GM21737 (cell line): ENCODE data around the gene CYP2C9.
"Not testable (repeated sequence)": the region's sequence is repeated elsewhere in the genome, so short reads cannot be mapped to it uniquely, and the experiment has no call there.

Experiments used
- ATAC-seq: cut with Tn5 transposase; IDR thresholded peaks from one replicate; pipeline ENCODE4 v1.9.1; 2021; ENCODE audit warnings: mild to moderate bottlenecking, moderate library complexity; ENCODE audit not compliant: unreplicated experiment

The CYP2C9 gene

GRCh38 chr10:94938383-94938782 lies at the start of gene CYP2C9:
CYP2C9 (plus strand) TSS chr10:94938658; CDS start chr10:94938683, 25 bp downstream.
- no peak for ATAC-seq

GRCh38 chr10:94889123-94889522 lies 49.3 kb upstream of the CYP2C9 start:
- ATAC-seq, result no peak

DNA sequence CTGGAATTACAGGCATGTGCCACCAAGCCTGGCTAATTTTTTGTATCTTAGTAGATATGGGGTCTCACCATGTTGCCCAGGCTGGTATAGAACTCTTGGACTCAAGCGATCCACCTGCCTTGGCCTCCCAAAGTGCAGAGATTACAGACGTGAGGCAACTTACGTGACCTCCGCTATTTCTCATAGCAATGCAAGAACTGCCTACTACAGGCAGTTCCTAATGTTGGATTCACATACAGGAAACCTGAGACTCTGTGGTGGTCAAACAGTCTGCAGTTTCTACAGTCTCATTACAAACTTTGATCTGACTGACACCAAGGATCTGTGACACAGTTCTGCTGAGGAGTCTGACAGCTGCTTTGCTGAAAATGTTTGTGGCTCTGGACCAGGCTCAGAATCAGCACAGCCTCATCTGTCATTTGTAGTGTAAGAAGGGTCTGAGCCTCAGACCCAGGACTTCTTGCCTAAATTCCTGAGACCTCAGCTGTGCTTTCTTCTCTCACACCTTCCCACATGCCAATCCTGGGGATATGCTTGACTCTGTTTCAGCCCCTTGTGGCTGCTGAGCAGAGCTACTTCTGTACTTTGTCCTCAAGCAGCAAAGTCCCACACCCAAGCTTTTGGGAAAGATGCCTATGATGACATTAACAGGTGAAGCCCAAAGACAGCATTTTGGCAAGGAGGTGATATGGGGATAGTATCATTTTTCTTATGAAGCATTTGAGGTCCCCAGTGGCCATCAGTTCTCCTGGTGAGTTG lies 48.0 kb upstream of the CYP2C9 start:
- ATAC-seq, result no peak

DNA sequence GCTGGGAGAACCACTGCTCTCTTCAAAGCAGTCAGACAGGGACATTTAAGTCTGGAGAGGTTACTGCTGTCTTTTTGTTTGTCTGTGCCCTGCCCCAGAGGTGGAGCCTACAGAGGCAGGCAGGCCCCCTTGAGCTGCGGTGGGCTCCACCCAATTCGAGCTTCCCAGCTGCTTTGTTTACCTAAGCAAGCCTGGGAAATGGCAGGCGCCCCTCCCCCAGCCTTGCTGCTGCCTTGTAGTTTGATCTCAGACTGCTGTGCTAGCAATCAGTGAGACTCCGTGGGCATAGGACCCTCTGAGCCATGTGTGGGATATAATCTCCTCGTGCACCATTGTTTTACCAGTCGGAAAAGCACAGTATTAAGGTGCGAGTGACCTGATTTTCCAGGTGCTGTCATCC lies 40.0 kb upstream of the CYP2C9 start:
- ATAC-seq, result not testable (repeated sequence)

DNA sequence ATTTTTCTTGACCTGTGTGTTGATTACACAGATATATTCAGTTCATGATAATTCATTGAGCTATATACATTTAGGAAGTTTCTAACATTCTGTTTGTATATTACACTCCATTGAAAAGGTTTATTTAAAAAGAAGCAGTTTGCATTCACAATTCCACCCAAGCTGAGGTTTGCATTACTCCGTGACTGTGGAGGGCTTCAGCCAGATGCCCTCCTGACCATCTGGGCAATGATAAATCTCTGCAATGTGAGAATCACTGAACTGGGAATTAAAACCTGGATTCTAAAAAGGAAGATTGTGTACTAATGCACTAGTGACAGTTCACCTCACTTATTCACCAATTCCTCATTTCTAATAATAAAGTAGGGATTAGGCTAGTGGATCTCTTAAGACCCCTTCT lies 36.4 kb upstream of the CYP2C9 start:
- ATAC-seq, result no peak

DNA sequence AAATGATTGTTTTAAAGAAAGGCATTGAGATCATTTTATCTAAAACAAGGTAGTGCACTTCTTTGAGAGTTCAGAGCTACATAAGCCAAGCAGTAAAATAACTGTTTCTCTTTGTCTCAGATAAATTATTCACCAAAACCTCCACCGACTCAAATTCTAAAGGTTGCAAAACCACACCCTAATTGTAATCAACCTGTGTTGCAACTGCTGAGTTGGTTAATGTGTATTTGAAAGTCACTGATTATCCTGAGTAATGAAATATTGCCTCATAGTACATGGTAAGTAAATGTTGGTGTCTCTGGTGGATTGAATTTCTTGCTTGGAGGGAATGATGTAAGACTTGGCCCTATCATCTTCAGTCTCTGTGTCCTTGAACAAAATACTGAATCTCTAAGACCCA lies 35.9 kb upstream of the CYP2C9 start:
- no peak for ATAC-seq

DNA sequence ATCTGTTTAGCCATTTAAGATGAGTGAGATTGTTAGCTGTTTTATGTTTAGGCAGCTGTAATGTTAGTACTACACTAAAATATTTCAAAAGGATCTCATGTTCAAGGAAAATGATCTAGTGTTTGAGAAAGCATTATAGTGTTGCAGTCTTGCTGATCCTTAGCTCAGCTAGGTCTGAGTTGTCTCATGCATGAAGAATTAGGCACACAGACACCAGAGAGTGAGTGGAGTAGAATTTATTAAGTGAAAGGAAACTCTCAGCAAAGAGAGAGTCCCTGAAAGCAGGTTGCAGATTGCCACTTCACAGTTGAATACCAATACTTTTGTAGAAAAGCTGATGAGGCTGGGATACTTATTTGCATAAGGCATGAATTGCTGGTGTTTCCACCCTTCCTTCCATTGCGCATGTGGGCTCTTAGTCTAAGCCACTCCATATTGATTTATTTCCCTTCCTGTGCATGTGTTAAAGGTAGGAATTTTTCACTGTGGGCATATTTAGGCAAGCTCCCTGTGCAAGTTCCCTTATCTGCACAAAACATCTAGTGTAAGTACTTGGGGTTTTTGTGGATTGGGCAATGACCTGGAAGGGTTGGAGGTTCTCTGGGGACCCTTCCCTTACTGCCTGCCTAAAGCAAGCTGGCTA lies 33.8 kb upstream of the CYP2C9 start:
- ATAC-seq, result not testable (repeated sequence)

DNA sequence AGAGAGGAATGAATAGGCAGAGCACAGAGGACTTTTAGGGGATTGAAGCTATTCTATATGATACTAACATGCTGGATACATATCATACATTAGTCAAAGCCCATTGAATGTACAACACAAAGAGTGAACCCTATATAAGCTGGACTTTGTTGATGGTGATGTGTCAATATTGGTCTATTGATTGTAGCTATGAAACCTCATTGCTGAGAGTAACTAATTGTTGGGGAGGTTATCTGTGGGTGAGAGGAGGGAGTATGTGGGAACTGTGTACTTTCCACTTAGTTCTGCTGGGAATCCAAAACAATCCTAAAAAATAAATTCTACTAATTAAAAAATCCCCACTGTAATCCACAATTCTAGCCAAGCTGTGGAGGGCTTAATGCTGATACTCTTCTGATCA lies 22.0 kb upstream of the CYP2C9 start:
- no peak for ATAC-seq

DNA sequence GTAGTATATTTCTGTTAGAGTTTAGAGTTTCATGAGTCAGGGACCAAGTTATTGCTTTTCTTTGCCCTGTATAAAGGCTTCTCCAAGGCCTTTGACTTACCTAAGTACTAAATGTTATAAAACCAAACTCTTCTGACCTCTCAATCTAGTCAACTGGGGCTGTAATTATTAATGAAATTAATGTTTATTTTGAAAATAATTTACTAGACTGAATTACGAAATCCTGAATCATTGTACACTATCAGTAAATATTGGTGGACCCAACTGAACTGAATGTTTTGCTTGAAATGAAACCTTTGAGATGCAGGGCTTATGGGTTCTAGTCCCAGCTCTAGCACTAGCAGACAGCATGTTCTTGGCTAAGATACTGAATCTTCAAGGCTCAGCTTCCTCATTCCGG lies 1.7 kb upstream of the CYP2C9 start:
- ATAC-seq, result no peak

- ATAC-seq, result not testable (repeated sequence)
Observed at GRCh38 chr10:94943432-94944103, 5.1 kb downstream of the CYP2C9 start.

GRCh38 chr10:94946181-94946580 lies 7.7 kb downstream of the CYP2C9 start:
- not testable (repeated sequence) for ATAC-seq

DNA sequence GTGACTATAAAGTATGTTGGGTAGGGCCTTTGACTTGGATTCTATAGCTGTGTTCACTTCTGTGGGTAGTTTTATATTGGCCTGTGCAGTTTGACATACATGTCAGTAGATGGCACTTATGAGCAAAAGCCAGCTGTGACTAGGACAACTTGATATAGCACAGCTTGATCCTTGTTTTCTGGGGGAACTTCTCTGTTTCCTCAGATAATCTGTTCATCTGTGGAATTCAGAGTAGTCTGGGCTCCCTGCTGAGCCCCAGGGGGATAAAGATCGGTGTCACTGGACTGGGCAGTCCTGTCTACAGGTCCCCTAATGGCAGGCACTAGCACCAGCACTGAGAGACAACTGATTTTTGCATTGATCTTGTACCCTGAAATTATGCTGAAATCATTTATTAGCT lies 25.4 kb downstream of the CYP2C9 start:
- ATAC-seq, result no peak

GRCh38 chr10:94983555-94983954 lies 45.1 kb downstream of the CYP2C9 start:
- ATAC-seq, result no peak

- no peak for ATAC-seq
Observed at GRCh38 chr10:94989192-94989591, 50.7 kb downstream of the CYP2C9 start.

DNA sequence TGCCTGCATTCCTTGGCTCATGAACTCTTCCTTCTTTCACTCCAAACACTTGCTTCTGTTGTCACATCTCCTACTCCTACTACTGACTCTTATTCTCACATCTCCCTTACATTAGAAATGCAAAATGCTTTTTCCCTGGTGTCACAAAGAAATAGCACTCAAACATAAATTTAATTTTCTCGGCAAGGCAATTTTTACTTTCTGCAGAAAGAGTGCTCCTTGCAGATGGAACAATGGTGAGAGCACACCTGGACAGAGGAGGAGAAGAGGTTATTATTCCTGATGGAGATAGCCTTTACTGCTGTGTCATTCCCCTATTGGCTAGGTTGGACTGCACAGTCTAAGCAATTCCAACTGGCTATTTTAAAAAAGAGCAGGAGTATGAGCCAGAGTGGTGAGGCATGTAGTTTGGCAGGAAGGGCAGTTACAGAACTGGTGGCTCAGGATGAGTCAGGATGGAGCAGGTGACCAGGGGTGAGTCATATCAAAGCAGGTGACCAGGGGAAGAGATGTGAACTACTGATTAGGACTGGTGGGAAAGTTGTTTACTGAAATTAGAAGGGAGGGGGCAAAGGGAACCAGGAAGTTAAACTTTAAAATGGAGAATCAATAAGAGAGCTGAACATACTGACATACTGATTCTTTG lies 52.9 kb downstream of the CYP2C9 start:
- no peak for ATAC-seq

- ATAC-seq, result no peak
Observed at GRCh38 chr10:94992811-94993210, 54.4 kb downstream of the CYP2C9 start.

DNA sequence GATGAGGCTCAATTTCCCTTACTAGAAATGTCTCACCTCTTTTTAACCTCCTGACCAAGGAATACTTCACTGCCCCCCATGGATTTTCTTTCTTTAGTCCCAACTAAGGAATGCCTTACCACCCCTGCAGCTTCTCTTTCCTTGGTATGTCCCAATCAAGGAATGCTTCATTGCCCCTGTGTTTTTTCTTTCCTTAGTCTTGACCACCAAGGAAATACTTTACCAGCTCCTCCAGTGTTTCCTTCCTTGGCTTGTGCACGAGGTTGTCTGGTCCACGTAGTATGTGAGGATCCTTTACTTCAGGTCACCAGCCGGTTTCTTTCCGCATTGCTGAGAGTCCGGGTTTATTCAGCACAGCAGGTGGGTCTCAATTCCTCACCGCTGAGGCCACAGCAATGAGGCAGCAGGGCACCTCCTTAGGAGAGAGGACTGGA lies 59.3 kb downstream of the CYP2C9 start:
- no peak for ATAC-seq

GRCh38 chr10:95026461-95026860 lies 88.0 kb downstream of the CYP2C9 start:
- ATAC-seq, result no peak

- no peak for ATAC-seq
Observed at GRCh38 chr10:95031656-95032055, 93.2 kb downstream of the CYP2C9 start.

GRCh38 chr10:95034401-95034800 lies 95.9 kb downstream of the CYP2C9 start:
- ATAC-seq, result no peak
